ENCODE results near the gene TAF4.

The TAF4 gene

DNA sequence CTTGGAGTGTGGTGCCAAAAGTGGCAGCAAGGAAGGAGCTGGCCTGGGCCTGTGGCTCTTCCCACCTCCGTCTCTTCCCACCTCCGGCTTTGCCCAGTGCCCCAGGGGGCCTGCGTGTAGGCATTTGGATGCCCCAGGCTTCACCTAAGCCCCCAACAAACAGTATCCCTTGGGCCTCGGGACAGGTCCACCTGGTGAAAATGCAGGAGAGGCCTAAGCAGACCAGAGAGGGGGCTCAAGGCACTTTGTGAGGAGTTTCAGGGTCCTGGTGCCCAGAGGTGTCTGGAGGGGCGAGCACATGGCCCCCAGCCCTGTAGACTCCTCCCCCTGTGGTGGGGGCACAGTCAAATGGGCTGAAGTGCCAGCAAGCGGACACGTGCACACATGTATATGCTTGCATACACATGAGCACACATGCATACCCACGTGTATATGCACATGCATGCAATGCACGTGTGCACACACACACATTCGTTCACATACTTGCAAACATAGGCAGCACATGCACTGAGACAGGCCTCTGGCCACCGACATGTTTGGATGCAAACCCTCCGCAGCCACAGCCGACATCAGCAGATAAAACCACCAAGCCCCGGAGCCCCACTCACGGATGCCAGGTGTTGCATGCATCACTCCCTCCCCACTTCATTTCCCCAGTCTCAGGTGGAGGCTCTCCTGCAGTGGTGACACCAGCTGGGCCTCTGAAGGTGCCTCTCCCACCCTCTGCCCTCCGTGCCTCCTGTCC, 124.5 kb downstream of the TAF4 start:
- no peak for DNase-seq

GRCh38 chr20:61940491-61940890, 125.2 kb downstream of the TAF4 start:
- DNase-seq, result no peak

- DNase-seq, result no peak
Observed at GRCh38 chr20:61939691-61940360, 125.9 kb downstream of the TAF4 start.

- DNase-seq, result no peak
Observed at GRCh38 chr20:61938839-61939690, 126.6 kb downstream of the TAF4 start.

DNA sequence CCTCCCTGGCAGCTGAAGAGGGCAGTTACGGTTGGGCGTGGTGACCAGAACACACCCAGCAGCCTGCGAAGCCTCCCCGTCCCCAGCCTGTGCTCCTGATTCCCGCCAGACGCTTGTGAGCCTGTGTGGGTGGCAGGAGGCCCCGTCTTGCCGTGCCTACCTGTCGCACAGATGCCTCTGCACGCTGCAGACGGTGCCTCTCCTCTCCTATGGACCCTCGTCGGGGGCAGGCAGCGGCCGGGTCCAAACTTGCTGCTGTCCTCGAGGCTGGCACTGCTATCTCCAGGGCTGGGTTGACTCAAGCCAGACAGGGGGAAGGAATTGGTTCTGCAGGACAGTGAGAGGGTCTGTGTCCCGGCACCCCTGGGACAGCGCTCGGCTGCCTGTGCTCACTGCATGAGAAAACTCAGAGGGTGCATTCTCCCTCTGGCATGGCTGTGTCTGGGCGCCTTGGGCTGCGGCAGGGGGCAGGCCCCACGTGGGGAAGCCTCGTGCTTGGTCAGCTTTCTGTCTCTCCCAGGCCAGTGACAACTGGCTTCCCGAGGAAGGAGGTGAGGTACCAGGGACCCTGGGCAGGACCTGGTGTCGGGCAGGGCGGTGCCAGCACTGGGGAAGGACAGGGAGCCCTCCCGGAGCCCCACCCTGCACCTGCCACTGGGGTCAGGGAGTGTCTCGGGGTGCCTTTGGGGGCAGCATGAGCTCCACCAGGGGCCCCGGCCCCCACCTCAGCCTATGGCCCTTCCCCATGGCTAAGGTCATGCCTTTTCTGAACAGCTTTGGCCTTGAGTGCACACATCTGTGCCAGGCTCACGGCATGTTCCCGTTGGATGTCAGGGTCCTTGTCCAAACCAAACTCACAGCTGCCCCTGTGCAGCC, 127.5 kb downstream of the TAF4 start:
- no peak for DNase-seq

DNA sequence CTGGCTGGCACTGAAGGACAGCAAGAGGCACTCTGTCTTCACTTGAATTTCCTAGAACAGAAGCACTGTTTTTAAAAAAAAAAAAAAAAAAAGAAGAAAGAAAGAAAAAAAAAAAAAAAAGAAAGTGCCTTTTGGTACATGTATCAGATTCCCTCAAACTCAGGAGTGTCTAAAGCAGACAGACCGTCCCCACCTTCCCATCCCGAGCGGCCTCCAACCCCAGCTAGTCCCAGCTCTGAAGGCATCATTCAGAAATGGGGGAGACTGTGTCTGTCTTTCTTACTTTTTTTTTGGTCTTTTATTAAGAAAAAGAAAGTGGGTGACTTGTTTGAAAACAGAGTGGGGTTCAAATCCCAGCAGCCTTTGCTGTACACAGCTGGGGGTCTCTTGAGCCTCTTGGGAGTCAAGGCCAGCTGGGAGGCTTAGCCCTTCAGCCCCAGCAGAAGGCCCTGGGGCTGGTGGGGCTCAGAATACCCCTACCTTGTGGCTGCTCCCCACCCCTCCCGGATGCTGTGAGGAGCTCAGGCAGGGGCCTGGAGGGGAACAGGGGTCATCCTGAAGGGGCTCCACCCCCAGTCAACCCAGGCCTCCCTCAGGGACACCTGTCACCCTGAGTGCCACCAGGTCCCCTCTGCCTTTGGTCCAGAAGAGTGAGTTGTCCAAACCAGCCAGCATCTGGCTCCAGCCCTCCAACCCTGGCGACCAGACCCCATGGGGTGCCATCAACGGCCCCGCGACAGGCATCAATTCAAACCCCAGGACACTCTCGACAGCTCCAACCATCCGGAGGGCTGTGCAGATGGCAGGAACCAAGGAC, 128.3 kb downstream of the TAF4 start:
- no peak for DNase-seq

DNA sequence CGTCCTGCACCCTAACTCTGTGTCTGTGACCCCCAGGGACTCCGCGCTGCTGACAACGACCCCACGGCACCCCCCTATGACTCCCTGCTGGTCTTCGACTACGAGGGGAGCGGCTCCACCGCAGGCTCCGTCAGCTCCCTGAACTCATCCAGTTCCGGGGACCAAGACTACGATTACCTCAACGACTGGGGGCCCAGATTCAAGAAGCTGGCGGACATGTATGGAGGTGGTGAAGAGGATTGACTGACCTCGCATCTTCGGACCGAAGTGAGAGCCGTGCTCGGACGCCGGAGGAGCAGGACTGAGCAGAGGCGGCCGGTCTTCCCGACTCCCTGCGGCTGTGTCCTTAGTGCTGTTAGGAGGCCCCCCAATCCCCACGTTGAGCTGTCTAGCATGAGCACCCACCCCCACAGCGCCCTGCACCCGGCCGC, 129.0 kb downstream of the TAF4 start:
- DNase-seq, result no peak

- DNase-seq, result no peak
Observed at GRCh38 chr20:61935926-61936700, 129.6 kb downstream of the TAF4 start.

- DNase-seq, result no peak
Observed at GRCh38 chr20:61934716-61935530, 130.8 kb downstream of the TAF4 start.

GRCh38 chr20:61933951-61934715, 131.5 kb downstream of the TAF4 start:
- DNase-seq, result no peak

DNA sequence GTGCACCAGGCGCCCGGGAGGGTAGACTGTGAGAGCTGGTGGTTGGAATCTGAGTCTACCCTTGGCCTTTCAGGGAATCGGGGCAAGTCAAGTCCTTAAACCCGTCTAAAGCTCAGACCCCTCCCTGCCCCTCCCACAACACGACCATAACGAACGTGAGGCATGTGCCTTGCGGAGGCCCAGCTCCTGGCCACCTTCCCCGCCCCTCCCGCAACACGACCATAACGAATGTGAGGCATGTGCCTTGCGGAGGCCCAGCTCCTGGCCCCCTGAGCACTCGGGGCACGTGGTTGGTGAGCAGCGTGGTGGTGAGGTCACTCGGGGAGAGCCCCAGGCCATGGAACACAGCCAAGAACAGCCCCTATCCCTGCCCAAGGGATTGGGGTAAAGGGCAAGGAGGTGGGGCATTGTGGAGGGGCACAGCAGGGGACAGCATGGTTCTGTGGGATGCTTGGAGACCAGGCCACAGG, 132.2 kb downstream of the TAF4 start:
- DNase-seq, result no peak

DNA sequence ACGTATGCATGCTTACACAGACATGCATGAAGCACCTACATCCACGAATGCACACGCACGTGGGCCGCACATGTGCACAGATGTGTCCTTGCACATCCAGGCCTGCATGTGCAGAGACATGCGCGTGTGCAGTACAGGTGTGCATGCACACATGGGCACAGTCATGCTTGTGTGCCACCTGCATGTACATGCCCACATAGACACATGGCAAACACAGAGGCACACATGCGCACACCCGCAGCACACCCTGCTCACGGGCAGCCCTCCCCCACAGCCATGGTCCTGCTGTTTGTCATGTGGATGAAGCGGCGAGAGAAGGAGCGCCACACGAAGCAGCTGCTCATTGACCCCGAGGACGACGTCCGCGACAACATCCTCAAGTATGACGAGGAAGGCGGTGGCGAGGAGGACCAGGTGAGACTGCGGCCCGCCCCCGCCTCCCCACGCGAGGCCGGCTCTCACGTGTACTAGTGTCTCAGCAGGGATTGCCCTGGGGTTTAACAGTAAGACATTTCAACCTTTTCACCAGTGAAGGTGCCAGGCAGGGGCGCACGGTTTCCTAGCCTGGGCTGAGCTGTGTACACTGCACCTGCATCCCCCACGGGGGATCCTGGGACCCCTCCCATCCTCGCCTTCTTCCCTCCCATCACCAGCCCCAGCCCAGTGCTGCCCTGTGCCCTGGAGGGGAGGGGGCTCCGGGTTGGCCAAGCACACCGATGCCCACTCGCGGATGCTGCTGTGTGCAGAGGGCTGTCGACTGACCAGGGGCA, 132.8 kb downstream of the TAF4 start:
- no peak for DNase-seq

DNA sequence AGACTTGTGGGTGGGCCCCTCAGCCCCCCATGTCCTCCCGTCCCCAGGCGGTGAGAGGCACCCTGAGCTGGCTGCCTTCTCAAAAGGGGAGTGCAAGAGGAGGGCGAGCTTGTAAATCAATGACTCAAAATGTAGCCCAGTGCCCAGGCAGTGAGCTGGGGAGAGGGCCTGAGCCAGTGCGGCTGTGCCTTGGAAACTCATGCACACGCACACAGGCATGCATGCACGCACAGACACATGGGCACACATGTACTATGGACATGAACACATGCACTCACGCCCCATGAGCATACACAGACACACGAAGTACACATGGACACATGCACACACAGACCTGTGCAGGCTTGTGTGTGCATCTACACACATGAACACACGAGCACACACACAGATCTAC, 133.5 kb downstream of the TAF4 start:
- DNase-seq, result no peak

DNA sequence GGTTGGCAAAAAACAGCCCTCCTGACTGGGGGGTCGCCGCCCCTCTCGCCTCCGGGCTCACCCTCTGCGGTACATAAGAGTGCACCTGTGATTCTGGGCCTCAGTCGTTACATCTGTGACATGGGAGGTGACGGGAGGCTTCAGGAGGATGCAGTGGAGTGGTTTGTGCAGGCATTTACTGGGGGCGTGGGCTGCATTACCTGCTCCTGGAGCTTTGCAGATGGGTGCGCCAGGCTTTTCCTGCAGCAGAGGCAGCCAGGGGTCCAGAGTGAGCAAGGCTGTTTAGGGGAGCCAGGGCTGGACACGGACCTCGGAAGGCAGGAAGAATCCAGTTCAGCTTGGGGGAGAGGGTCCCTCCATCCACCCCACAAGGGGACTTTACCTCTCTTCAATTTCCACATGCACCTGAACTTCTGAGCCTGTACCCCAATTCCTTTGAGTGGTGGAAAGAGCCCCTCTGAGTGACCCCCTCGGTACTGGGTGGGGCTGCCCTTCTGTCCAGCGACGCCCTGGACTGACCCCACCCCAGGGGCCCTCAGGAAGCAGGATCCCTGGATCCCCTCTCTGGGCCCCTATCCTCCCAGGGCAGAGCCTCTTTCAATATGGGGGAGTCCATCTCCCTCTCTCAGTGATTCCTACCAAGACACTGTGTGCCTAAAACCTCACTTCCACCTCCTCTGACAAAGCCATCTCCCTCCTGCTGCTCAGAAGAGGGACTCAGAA, 134.0 kb downstream of the TAF4 start:
- DNase-seq, result no peak

- no peak for DNase-seq
Observed at GRCh38 chr20:61930776-61931475, 134.8 kb downstream of the TAF4 start.

DNA sequence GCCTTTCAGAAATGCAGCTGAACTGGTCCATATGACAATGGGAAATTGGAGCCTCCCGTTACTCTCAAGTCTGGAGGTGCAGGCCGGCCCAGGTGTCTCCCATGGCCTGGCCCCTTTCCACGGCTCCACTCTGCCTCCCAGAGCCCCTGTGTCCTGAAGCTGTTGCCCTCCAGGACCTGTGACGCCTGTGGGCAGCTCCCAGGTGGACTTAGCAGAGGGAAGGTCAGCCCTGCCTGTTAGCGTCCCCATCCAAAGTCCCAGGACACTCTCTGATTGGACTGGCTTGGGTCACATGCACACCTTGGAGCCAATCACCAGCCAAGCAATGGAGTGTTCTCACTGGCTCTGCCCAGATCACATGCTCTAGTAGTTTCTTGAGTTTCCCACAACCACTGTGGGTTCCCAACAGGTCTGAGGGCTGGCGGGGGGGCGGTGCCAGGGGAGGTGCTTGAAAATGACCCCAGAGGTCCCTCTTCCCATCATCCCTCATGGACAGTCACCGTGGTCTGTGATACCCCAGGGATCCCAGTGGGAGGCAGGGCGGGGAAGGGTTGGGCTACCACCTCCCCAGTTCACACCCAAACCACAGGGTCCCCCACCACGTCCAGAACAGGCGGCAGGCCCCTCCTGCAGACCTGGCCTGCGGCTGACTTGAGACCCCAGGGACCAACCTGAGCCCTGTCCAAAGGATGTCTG, 135.6 kb downstream of the TAF4 start:
- DNase-seq, result no peak
